Right renal pelvis (tissue), 4 donors: ENCODE measurements around the gene CTPS1. TPM values are rescaled to one million over a fixed set of nuclear protein-coding genes. Genes with fewer than 3 reads are reported as not detected.

Source experiments
- DNase-seq, 4 donors: peaks; one replicate each; pipeline ENCODE4 v3.0.0-alpha.2; 2013; ENCODE audit warnings: low read depth in 4 of 4, low spot score in 3 of 4, missing footprints in 1 of 4
- polyA plus RNA-seq, 4 donors: library from polyadenylated mRNA; unstranded; fragments of 120-200 nt; gene quantifications; one replicate each; pipeline ENCODE4 v1.2.1, GENCODE V29; 2013; ENCODE audit not compliant: insufficient read length in 4 of 4

The CTPS1 gene
- polyA plus RNA-seq, 4 donors: 25.4 to 31.1 (median 27.0) TPM

GRCh38 chr1:40965531-40965930, 14.0 kb upstream of the CTPS1 start:
- DNase-seq: no peak

GRCh38 chr1:40966417-40966816, 13.1 kb upstream of the CTPS1 start:
- DNase-seq: no peak

GRCh38 chr1:40969445-40969844, 10.1 kb upstream of the CTPS1 start:
- no peak for DNase-seq

DNA sequence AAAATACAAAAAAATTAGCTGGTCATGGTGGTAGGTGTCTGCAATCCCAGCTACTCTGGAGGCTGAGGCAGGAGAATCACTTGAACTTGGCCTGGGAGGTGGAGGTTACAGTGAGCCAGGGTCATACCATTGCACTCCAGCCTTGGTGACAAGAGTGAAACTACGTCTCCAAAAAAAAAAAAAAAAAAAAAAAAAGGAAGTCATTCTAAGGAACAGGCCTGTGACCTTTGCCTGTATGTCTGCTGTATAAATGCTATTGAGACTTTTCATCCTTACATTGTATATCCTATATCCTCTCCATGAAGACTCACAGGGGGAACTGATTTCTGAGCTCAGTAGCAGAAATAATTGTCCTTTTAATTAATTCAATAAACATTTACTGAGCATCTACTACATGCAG, 7.5 kb upstream of the CTPS1 start:
- no peak for DNase-seq

DNA sequence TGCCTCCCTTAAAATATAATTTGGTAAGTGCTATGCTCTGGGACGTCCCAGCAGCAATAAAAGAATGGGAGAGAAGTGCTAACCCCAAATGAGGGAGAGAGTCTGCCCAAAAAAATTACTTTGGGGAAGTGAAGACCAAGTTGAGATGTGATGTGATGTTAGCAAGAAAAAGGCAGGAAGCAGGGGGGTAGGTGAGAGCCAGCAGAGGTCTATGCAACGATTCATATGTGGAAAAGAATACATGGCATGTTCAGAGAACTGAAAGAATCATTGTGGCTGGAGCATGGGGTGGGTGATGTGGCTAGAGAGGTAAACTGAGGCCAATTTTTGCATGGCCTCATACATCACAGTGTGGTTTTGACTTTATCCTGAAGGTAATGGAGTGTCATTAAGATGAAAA, 5.6 kb upstream of the CTPS1 start:
- DNase-seq: no peak

DNA sequence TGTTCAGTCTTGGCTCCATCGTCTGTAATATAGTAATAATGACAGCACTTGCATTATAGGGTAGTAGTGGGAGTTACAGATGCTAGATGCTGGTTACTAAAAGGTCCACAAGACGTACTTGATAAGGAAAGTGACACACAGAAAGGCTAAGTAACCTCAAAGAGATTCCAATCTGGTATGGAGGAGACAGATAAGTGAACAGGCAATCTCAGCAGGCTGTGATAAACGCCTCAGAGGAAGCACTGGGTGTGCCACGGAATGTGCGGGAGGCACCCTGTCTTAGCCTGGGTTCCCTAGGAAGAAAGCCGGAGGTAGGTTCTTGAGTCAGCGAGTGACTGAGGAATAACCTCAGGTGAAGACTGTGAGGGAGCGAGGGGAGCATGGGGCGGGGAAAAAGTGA, 4.6 kb upstream of the CTPS1 start:
- DNase-seq: no peak

DNA sequence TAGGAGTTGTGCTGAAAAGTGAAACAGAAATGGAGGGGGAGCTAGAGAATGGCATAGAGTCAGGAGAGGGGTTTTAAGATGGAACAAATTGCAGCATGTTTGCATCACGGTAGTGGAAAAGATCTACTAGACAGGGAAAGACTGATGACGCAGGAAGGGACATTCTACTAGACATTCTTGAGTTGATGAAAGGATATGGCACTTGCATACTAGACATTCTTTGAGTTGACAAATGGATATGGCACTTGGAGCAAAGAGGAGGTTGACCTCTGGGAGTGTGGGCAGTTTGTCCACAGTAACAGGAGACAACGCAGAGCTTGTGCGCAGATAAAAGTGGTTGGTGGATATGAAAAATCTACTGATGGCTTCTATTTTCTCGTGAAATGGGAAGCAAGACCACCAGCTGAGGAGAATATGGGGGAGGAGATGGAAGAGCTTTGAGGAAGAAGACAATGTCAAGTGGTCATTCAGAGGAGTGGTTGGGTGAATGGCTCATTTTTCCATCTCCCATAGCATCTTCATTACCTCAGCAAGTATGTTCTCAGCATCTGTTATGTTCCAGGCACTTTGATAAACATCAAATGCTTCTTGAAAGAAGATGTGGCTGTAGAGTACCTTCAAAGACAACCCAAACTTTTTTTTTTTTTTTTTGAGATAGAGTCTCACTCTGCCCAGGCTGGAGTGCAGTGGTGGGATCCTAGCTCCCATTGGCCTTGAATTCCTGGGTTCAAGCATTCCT, 2.4 kb upstream of the CTPS1 start:
- no peak for DNase-seq

DNA sequence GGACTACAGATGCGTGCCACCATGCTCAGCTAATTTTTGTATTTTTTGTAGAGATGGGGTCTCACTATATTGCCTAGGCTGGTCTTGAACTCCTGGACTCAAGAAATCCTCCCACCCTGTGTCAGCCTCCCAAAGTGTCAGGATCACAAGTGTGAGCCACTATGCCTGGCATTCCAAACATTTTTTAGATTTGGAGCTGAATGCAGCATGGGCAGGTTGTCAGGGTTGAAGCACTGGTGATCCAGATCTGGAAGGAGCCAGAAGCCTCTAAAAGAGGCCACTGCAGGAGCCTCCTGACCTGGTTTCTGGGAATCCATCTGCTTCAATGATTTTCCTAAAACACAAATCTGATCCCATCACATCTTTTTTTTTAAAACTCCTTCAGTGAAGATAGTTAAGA, 1.8 kb upstream of the CTPS1 start:
- no peak for DNase-seq

GRCh38 chr1:40978886-40979240, 633 bp upstream of the CTPS1 start:
- DNase-seq: no peak

DNA sequence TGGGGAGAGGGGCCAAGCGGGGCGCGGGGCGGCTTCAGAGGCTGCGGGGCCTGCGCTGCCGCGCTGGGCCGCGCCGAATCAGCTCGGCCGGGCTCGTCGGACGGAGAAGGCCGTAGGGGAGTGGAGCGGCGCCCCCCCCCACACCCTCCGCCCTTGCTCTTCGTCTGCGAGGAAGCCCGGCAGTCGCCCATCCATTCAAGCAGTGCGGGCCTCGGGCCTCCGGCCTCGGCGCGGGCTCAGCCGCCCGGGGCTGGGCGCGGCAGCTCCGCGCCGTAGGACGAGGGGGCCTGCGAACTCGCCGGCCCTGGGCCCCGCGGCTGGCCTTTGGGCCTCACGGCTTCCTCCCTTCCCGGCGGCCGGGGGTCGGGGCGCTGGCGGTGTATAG, 564 bp downstream of the CTPS1 start:
- no peak for DNase-seq

DNA sequence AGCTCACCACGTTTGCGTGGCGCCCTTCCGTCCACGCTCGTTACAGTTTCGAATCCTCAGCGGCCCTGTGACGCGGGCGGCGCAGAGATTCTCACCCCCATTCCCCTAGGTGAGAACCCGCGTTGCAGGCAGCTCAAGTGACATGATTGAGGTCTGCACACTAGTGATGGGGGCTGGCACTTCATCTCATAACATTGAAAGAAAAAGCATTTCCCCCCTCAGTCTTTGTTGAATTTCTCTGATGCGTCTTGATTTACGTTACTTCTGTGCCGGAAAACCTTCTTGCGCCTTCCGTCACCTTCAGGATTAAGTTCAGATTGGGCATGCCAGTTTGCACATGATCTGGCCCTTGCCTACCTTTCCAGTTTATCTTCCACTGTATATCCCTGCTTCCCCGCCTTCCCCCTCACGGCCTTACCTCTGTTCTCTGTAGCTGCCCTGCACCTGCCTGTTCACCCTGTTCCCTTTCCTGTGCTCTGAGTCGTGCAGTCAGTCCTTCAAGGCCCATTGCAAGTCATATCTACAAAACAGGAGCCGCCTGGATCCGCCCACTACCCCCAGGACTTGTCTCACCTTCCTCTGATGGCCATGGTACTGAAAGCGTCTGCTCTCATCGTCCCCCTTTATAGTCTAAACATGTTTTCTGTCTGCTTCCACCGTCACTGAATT, 1.1 kb downstream of the CTPS1 start:
- DNase-seq: no peak

GRCh38 chr1:40981691-40982448, 2.4 kb downstream of the CTPS1 start:
- no peak for DNase-seq

GRCh38 chr1:40982721-40983120, 3.2 kb downstream of the CTPS1 start:
- no peak for DNase-seq

DNA sequence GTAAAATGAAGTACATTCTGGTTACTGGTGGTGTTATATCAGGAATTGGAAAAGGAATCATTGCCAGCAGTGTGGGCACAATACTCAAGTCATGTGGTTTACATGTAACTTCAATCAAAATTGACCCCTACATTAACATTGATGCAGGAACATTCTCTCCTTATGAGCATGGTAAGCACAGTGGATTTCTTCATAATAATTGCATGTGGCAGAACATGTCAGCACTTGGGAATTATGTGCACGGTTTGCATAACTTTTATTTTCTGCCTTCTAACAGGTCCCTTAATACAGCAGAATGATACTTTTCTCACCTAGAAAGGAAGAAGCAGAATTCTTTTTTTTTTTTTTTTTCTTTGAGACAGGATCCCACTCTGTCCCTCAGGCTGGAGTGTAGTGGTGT, 3.8 kb downstream of the CTPS1 start:
- no peak for DNase-seq

GRCh38 chr1:40984066-40984465, 4.6 kb downstream of the CTPS1 start:
- DNase-seq: no peak

GRCh38 chr1:40984531-40984930, 5.0 kb downstream of the CTPS1 start:
- no peak for DNase-seq

DNA sequence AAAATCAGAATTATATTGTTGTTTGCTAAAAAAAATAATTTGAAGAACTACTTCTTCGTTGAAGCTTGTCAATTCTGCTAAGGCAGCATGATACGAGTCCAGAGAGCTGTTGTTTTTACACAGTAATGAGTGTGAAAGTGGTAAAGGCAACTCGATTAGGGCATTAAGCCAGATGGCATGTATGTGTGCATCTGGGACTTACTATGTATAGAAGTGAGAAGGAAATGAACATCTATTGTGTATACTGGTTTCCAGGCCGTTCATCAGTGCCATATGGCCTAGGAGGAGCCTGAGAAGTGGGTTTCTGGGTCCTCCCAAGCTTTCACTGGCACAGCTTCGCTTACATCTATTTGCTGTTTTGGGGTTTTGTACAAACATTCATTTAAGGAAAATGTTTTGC, 5.7 kb downstream of the CTPS1 start:
- no peak for DNase-seq

DNA sequence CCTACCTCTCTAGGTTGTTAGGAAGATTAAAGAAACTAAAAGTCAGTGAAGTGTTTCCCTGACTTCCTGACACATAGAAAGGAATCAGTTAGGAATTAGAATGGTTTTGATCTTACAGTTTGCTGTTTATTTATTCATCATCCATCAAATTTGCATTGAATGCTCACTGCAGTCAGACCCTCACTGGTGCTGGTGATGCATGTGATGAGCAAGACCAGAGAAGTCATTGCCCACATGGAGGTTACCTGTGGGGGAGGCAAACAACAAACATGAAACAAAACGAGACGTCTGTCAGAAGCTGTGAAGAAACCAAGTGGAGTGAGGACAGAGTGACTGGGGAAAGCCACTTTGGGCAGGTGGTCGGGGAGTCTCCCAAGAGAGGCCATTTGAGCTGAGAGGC, 6.4 kb downstream of the CTPS1 start:
- no peak for DNase-seq

DNA sequence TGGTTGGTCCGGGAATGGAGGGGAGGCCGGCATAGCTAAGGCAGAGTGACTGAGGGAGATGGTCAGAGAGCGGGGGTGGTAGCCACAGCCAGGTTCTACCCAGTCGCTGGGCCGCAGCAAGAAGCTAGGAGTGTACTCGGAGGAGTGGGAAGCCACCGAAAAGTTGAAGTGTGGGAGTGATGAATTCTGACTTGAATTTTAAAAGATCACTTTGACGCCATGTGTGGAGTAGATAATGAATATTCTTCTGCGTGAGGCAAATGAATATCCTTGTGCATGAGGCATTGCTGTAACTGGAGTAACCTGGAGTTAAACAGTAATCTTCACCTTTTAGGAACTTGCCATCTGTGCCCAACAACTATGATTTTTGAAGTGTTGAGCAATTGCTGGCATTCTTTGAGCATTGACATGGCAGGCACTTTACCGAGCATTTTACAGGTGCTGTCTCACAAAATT, 6.9 kb downstream of the CTPS1 start:
- DNase-seq: no peak

DNA sequence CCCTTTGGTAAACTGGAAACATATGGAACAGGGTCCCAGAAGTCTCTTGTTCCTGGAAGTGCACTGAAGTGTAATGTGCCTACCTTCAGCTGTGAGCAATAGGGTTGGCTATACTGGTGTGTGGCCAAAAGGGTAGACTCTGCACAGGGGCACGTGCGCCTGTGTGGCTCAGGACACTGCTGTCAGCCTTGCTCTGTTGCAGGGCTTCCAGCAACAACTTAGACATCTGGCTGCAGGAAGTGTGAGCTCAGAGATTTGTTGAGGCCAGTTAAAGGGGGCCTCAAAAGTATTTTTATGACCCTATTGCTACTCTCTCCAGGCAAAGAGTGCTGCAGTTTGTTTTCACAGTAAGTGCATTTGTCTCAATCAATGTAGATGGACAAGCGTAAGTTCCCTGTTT, 7.5 kb downstream of the CTPS1 start:
- DNase-seq: no peak

- no peak for DNase-seq
Measured at GRCh38 chr1:40987439-40988276, 8.2 kb downstream of the CTPS1 start.
